NCI-H82 treated with DMSO at 0.1 percent for 48 hours (cell line): Measurements from ENCODE around the gene CRYGS.
"Not testable (repeated sequence)": the region's sequence is repeated elsewhere in the genome, so short reads cannot be mapped to it uniquely, and the experiment has no call there.

Experiments
- DNase-seq: peaks from one replicate; lab custom pipeline; 2025; ENCODE audit not compliant: unreplicated experiment; lab: John Stamatoyannopoulos, UW

Gene CRYGS

GRCh38 chr3:186520431-186520830 is 23.7 kb downstream of the CRYGS start:
- no peak for DNase-seq

DNA sequence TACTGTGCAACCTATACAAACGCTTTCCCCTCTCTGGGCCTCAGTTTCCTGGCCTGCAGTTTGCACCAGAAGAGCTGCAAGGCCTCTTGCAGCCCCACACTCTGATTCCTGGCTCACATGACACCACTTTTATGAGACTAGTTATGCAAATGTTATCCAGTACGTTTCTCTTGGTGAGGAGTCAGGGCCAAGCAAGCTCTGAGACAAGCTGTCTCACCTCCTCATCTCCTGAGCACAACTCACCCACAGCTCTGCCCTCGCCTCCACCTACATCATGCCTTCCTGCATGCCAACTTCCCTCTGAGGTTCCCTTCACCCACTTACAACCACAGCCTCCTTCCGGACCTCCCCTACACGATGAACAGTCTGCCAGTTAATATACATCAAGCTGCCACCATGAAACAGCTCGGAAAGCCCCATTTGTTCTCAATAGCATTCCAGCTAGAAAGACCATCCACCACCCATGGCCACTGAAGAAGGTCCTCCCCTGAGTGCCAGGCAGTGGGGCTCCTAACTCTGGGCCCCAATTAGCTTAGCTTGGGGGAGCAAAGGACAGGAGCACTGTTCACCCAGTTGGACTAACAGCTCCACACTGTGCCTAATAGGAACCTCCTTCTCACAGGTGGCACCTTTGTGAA is 25.0 kb downstream of the CRYGS start:
- DNase-seq, result no peak

- DNase-seq, result no peak
Observed at GRCh38 chr3:186517218-186517617, 27.0 kb downstream of the CRYGS start.

DNA sequence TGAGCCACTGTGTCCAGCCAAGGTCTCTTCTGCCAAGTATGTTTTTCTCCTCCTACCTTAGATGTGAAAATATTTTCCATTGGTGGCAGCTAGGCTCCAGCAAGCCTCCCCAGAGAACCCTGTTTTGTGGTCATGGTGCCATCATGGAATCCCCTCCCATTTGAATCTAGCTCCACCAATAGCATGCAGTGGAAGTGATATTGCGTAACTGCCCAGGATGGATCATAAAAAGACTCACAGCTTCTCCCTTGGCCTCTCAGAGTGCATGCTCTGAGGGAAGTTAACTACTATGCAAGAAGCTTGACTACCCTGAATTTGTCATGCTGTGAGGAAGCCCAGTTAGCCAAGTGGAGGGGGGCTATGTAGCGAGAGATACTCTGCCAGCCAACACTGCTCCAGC is 27.5 kb downstream of the CRYGS start:
- DNase-seq, result no peak

DNA sequence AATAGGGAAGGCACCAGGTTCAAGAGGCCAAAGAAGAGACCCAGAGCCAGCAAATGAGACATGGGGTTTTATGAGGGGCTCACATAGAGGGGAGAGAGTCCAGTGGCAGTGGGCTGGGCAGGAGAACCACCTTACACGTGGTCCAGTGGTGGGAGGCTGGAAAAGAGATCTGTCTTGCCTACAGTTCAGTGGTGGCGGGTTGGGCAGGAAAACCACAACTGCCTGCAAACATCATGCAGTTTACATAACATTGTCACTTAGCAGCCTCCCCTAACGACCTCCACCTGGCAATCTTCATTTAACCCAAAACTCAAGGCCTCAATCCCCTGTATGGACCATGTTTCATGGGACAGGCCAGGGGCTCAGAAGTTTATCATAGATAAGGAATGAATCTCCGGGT is 29.1 kb downstream of the CRYGS start:
- no peak for DNase-seq

DNA sequence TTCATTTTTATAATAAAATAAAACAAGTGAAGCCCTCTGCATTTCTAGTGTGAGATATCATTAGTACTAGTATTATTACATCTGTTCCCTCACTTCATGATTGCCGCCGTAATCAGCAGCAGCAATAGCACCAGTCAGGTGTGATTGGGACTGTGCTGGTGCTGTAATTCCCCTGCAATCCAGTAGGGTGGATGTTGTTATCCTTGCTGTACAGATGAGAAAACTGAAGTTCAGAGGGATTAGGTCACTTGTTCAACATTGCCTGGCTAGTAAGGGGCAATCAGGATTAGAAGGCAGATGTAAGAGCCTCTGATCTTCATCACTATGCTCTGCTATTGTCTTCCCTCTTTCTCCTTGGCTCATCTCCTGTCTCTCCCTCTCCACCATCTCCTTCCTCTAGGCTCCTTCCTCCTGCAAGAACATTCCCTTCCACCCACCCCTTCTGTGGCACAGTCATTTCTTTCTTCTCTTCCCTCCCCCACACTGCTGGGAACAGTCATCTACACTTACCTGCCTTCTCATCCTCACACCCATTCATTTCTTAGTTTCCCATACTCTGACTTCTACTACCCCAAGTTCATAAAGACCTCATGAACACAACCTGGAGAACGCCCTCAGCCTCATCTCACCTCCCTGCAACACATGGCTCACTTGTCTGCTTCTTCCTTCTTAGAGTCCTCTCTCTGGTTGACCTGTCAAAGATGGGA is 29.7 kb downstream of the CRYGS start:
- no peak for DNase-seq

GRCh38 chr3:186513386-186513785 is 30.8 kb downstream of the CRYGS start:
- DNase-seq, result no peak

- DNase-seq, result no peak
Observed at GRCh38 chr3:186512570-186513302, 31.4 kb downstream of the CRYGS start.

DNA sequence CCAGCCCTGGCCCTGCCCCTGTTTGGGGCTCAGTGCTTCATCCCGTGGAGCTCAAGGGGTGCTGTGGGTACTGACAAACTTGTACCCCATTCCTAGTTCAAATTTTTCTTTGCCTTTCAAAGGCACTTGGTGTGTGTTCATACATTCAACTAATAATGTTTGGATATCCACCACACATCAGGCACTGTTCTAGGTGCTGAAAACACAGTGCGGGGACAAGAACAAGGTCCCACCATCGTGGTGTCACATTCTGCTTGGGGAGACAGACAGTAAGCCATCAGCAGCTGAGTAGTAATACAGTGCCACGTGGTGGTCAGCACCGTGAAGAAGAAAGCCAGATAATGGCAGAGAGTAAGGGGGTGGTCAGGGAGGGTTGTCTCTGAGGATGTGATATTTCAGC is 32.5 kb downstream of the CRYGS start:
- DNase-seq, result no peak

DNA sequence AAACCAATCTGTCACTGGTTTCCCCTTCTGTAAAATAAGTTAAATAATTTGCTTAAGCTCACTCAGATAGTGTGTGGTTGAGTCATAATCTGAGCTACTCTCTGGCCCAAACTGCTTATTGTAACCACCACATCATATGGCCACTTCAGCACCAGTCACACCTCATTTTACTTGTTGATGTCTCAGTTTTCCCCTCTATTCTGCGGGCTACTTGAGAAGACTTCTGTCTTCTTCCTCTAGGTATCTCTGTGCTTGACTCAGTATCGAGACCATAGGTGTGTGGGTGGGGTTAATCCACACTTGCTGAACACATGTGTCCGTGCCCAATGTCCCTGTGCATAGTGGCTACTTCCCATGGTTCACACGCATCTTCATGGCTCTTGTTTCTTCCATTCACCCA is 32.9 kb downstream of the CRYGS start:
- DNase-seq, result no peak

- no peak for DNase-seq
Observed at GRCh38 chr3:186510374-186511079, 33.7 kb downstream of the CRYGS start.

GRCh38 chr3:186509423-186509822 is 34.8 kb downstream of the CRYGS start:
- no peak for DNase-seq

- no peak for DNase-seq
Observed at GRCh38 chr3:186506857-186507256, 37.3 kb downstream of the CRYGS start.

DNA sequence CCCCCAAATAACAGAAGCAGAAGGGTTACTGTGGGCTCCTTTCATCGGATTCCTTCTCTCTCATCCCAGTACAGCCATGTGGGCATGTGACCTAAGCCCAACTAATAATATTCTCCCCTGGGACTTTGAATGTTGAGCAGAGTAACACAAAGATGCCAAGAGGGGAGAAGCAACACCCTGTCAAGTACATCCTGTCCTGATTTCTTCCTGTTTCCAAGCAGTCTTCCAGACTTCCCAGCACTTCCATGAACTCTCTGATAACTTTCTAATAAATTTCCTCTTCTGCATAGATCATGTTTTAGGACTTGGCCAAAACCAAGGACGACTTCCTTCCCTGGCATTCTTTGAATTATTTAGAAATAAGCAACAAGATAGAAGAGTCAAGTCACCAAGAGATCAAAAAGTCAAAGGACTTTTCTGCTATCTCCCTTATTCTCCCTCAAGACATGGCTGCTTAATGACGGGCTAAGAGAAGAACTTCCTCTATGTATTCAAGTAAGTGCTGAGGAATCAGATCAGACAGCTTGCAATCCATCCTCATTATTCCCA is 37.9 kb downstream of the CRYGS start:
- DNase-seq, result no peak

DNA sequence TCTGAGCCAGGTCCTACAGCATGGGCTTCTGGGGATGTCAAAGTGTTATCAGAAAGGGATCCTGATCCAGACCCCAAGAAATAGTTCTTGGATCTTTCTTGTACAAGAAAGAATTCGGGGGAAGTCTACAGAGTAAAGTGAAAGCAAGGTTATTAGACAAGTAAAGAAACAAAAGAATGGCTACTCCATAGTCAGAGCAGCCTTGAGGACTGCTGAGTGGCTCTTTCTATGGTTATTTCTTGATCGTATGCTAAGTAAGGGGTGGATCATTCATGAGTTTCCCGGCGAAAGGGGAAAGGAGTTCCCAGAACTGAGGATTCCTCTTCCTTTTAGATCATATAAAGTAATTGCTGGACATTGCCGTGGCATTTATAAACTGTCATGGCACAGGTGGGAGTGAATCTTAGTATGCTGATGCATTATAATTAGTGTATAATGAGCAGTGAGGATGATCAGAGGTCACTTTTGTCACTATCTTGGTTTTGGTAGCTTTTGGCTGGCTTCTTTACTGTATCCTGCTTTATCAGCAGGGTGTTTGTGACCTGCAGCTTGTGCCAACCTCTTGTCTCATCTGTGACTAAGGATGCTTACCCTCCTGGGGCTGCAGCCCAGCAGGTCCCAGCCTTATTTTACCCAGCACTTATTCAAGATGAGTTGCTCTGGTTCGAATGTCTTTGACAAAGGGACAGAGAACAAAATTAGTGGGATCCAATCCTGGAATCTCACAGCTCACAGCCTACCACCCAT is 41.0 kb downstream of the CRYGS start:
- DNase-seq, result no peak

DNA sequence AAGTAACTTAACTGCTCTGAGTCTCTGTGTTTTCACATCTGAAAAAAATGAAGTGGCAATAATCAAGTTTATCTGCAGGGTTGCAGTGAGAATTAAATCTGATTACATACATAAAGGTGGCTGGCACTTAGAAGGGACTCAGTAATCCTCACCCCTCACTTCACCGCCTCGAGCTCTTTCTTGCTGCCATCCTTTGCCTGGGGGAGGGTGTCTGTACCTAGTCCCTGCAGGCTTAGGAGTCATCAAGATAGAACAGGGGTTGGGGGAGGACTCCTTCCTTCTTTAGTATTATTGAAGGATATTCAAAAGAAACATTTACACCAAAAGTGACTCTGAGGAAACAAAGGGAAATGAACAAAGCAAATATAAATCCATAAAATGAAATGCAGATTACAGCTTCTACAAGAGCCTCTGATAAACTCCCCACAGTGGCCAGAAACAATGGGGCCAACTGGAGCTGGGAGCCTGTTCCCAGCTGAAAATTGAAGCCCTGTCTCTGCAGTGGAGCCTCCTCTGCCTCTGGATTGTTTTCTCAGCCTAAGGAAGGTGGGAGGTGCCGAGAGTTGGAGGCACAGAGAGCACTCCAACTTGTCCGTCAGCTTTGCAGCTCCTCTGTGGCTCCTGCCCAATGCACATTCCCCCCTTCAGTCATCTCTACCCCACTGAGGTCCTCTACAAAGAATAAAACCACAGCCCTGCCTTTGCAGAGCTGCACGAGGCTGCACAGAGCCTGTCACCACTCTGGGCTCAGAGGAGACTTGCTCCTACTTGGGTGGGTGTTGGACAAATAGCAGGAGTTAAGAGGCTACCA is 41.8 kb downstream of the CRYGS start:
- no peak for DNase-seq

DNA sequence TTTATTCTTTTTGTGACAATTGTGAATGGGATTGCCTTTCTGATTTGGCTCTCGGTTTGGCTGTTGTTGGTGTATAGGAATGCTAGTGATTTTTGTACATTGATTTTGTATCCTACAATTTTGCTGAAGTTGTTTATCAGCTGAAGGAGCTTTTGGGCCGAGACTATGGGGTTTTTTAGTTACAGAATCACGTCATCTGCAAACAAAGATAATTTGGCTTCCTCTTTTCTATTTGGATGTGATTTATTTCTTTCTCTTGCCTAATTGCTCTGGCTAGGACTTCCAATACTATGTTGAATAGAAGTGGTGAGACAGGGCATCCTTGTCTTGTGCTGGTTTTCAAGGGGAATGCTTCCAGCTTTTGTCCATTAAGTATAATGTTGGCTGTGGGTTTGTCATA is 44.2 kb downstream of the CRYGS start:
- DNase-seq, result not testable (repeated sequence)

DNA sequence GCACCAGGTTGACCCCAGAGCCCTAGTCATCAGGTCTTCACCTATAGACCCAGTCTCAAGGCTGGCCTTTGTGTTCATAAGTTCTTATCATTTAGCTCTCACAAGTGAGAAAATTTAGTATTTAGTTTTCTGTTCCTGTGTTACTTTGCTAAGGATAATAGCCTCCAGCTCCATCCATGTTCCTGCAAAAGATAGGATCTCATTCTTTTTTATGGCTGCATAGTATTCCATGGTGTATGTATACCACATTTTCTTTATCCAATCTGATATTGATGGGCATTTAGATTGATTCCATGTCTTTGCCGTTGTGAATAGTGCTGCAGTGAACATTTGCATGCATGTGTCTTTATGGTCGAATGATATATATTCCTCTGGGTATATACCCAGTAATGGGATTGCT is 46.2 kb downstream of the CRYGS start:
- DNase-seq, result not testable (repeated sequence)

GRCh38 chr3:186497608-186498007 is 46.6 kb downstream of the CRYGS start:
- DNase-seq, result no peak

DNA sequence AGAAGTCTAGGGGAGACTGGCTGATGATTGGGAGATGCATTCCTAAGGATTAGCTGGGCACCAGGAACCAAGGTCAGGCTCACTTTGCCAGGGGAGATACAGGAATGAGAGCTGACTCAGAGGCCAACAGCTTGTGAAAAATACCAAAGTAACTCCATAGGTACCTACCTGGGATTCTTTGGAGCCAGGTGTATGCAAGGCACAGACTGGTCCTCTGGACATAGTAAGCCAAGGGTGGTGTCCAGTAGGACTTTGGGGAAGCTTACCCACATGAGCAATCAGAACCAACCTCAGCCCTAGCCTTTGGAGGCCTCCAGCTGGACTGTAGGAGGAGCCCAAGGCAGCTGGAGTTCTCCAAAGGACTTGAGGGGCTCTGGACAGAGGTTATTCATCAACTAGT is 47.5 kb downstream of the CRYGS start:
- no peak for DNase-seq
